ENCODE results near the gene CHD5. TPM values are rescaled to one million over a fixed set of nuclear protein-coding genes. Genes with fewer than 3 reads are reported as not detected.

Gene CHD5
- polyA plus RNA-seq, 3 donors, result 0.07 TPM; not detected in 2

GRCh38 chr1:6095511-6096242 lies 84.4 kb downstream of the CHD5 start:
- no peaks in the 10 kb centered on the region for H3K4me1 Mint-ChIP-seq
- Histone ChIP-seq H4K20me1 (ENCODE audit: insufficient read depth, low read length) (peaks cover 84% of the 10 kb centered on the region), H3K9ac (ENCODE audit: insufficient read depth, low read length, poor library complexity, severe bottlenecking) (no peak overlapping the region), H3K4me1 (ENCODE audit: control insufficient read depth in 1 of 2, insufficient read depth in 2 of 2, low read length in 2 of 2) (no peaks in the 10 kb centered on the region), H3K4me3 (replicated peaks in 1 of 3; ENCODE audit: low read depth in 2 of 3, low read length in 3 of 3) (no peak overlapping the region), H3K4me2 (replicated peaks; ENCODE audit: extremely low read depth, low read length, poor library complexity, severe bottlenecking) (no peak overlapping the region), H3K36me3 (replicated peaks in 1 of 2; ENCODE audit: control insufficient read depth in 1 of 2, insufficient read depth in 2 of 2, low read length in 2 of 2) (peaks cover 87% of the 10 kb centered on the region in 2 donors), H3K27ac (ENCODE audit: low read depth in 1 of 2, low read length in 2 of 2) (no peak overlapping the region), H3K79me2 (ENCODE audit: insufficient read depth, low read length) (no peaks in the 10 kb centered on the region), H2AFZ (ENCODE audit: insufficient read depth, low read depth, low read length, poor library complexity, severe bottlenecking) (no peak overlapping the region), H3K27me3 (ENCODE audit: control insufficient read depth in 2 of 2, insufficient read depth in 2 of 2, low read length in 2 of 2) (no peaks in the 10 kb centered on the region), H3K9me3 (replicated peaks in 1 of 2; ENCODE audit: control insufficient read depth in 1 of 2, insufficient read depth in 1 of 2, low read length in 2 of 2) (no peaks in the 10 kb centered on the region)
- no peak overlapping the region for H3K4me3 Mint-ChIP-seq
- no peak for DNase-seq
- 96% methylated on average over 7 of the region's 13 CpGs for WGBS (ENCODE audit: insufficient coverage)
- intact Hi-C loops (cut with micrococcal nuclease), result no loop called here
- H3K27me3 Mint-ChIP-seq (ENCODE audit: low read depth in 3 of 3), result no peaks in the 10 kb centered on the region
- TF ChIP-seq CTCF (IDR thresholded peaks at IDR 0.05), result no peak
- peak overlapping the region in 1 of 7 donors; percentile 57 for H3K27ac Mint-ChIP-seq
- H3K36me3 Mint-ChIP-seq, result peaks cover 59 to 79% of the 10 kb centered on the region in 2 donors
- H3K9me3 Mint-ChIP-seq, result peaks cover 0 to 1% (median 0%) of the 10 kb centered on the region in 7 donors

DNA sequence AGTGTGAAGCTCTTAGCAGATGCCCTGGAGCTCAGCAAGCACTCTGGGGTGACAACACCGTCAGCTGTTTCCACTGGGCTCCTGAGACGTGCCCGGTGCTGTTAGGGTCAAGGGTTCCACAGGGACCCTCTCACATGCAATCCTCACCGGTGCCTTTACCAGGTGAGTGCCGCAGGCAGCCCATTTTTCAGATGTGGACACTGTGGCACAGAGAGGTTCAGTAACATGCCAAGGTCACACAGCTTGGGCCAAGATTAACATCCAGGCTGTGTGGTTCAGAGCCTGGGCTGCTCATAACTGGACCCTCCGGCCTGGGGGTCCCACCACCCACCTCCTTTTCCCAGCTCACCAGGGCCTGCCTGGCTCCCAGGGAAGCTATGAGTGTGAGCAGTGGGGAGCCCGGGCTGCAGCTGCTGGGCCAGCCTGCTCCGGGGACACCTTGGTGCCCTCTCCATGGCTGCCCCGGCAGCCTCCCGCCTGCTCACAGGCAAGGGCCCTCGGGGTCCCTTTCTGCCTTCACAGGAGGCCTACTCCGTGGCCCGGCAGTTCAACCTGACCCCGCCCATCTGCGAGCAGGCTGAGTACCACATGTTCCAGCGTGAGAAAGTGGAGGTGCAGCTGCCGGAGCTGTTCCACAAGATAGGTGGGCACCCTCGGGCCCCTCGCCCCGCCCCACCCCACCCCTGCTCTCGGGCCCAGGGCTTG lies 85.2 kb downstream of the CHD5 start:
- no peak for DNase-seq
- Histone ChIP-seq H3K4me2 (replicated peaks; ENCODE audit: extremely low read depth, low read length, poor library complexity, severe bottlenecking) (no peak overlapping the region), H3K9me3 (replicated peaks in 1 of 2; ENCODE audit: control insufficient read depth in 1 of 2, insufficient read depth in 1 of 2, low read length in 2 of 2) (no peaks in the 10 kb centered on the region), H3K27me3 (ENCODE audit: control insufficient read depth in 2 of 2, insufficient read depth in 2 of 2, low read length in 2 of 2) (no peaks in the 10 kb centered on the region), H3K36me3 (replicated peaks in 1 of 2; ENCODE audit: control insufficient read depth in 1 of 2, insufficient read depth in 2 of 2, low read length in 2 of 2) (peaks cover 94 to 95% of the 10 kb centered on the region in 2 donors), H4K20me1 (ENCODE audit: insufficient read depth, low read length) (peaks cover 84% of the 10 kb centered on the region), H3K9ac (ENCODE audit: insufficient read depth, low read length, poor library complexity, severe bottlenecking) (no peak overlapping the region), H2AFZ (ENCODE audit: insufficient read depth, low read depth, low read length, poor library complexity, severe bottlenecking) (no peak overlapping the region), H3K27ac (ENCODE audit: low read depth in 1 of 2, low read length in 2 of 2) (no peak overlapping the region), H3K79me2 (ENCODE audit: insufficient read depth, low read length) (no peaks in the 10 kb centered on the region), H3K4me1 (ENCODE audit: control insufficient read depth in 1 of 2, insufficient read depth in 2 of 2, low read length in 2 of 2) (no peaks in the 10 kb centered on the region), H3K4me3 (replicated peaks in 1 of 3; ENCODE audit: low read depth in 2 of 3, low read length in 3 of 3) (no peak overlapping the region)
- TF ChIP-seq CTCF (IDR thresholded peaks at IDR 0.05), result no peak
- 96% methylated on average over 18 of the region's 21 CpGs for WGBS (ENCODE audit: insufficient coverage)
- Mint-ChIP-seq H3K4me3 (no peak overlapping the region), H3K9me3 (peaks cover 0 to 1% (median 0%) of the 10 kb centered on the region in 7 donors), H3K36me3 (peaks cover 64 to 86% of the 10 kb centered on the region in 2 donors), H3K27me3 (ENCODE audit: low read depth in 3 of 3) (no peaks in the 10 kb centered on the region), H3K27ac (no peak overlapping the region), H3K4me1 (no peaks in the 10 kb centered on the region)
- intact Hi-C loops (cut with micrococcal nuclease), result no loop called here

All from CD14-positive monocyte (primary cell).